ENCODE measurements around the gene GNA15.
A peak's percentile ranks its signal among the peaks of the same experiment; 100 is the strongest.
"Not testable (repeated sequence)": the region's sequence is repeated elsewhere in the genome, so short reads cannot be mapped to it uniquely, and the experiment has no call there.

Gene GNA15

GRCh38 chr19:3152419-3152780, 16.6 kb downstream of the GNA15 start:
- 90 to 96% methylated on average over 2 to 3 of the region's 3 CpGs for WGBS, 2 experiments (ENCODE audit: insufficient coverage in 2 of 2)
- Histone ChIP-seq H3K9me3 (ENCODE audit: control insufficient read depth, low read length) (no peaks in the 10 kb centered on the region), H3K4me3 (ENCODE audit: extremely low read depth, insufficient read depth, low read length, poor library complexity, severe bottlenecking) (no peak overlapping the region)

GRCh38 chr19:3153286-3154230, 17.7 kb downstream of the GNA15 start:
- 85 to 93% methylated on average over 3 of the region's 3 CpGs for WGBS, 2 experiments (ENCODE audit: insufficient coverage in 2 of 2)
- Histone ChIP-seq H3K27ac (ENCODE audit: low read depth, low read length, severe bottlenecking) (no peak overlapping the region), H3K9me3 (ENCODE audit: control insufficient read depth, low read length) (no peaks in the 10 kb centered on the region), H3K36me3 (ENCODE audit: control insufficient read depth, insufficient read depth, low read length) (no peaks in the 10 kb centered on the region), H3K4me1 (ENCODE audit: control insufficient read depth, insufficient read depth, low read length, poor library complexity, severe bottlenecking) (peaks cover 21% of the 10 kb centered on the region), H3K4me3 (ENCODE audit: extremely low read depth, insufficient read depth, low read length, poor library complexity, severe bottlenecking) (no peak overlapping the region)

More at GRCh38 chr19:3152419-3152780, 16.6 kb downstream of the GNA15 start:
- Histone ChIP-seq H3K27ac (ENCODE audit: low read depth, low read length, severe bottlenecking) (no peak overlapping the region), H3K4me1 (ENCODE audit: control insufficient read depth, insufficient read depth, low read length, poor library complexity, severe bottlenecking) (peaks cover 21% of the 10 kb centered on the region), H3K36me3 (ENCODE audit: control insufficient read depth, insufficient read depth, low read length) (no peaks in the 10 kb centered on the region)

GRCh38 chr19:3154447-3154846, 18.6 kb downstream of the GNA15 start:
- peak overlapping the region; percentile 90 for H3K27ac ChIP-seq (ENCODE audit: low read depth, low read length, severe bottlenecking)
- not testable (repeated sequence) for H3K9me3 ChIP-seq (ENCODE audit: control insufficient read depth, low read length); H3K4me3 ChIP-seq (ENCODE audit: extremely low read depth, insufficient read depth, low read length, poor library complexity, severe bottlenecking); H3K36me3 ChIP-seq (ENCODE audit: control insufficient read depth, insufficient read depth, low read length)
- 88 to 97% methylated on average over 3 of the region's 3 CpGs for WGBS, 2 experiments (ENCODE audit: insufficient coverage in 2 of 2)
- peaks cover 18% of the 10 kb centered on the region for H3K4me1 ChIP-seq (ENCODE audit: control insufficient read depth, insufficient read depth, low read length, poor library complexity, severe bottlenecking)

- Histone ChIP-seq H3K4me3 (ENCODE audit: extremely low read depth, insufficient read depth, low read length, poor library complexity, severe bottlenecking) (no peak overlapping the region), H3K4me1 (ENCODE audit: control insufficient read depth, insufficient read depth, low read length, poor library complexity, severe bottlenecking) (peaks cover 11% of the 10 kb centered on the region), H3K27ac (ENCODE audit: low read depth, low read length, severe bottlenecking) (peak overlapping the region; percentile 90), H3K36me3 (ENCODE audit: control insufficient read depth, insufficient read depth, low read length) (no peaks in the 10 kb centered on the region), H3K9me3 (ENCODE audit: control insufficient read depth, low read length) (peaks cover under 1% of the 10 kb centered on the region)
- WGBS, 2 experiments (ENCODE audit: insufficient coverage in 2 of 2): 60 to 66% methylated on average over 18 to 19 of the region's 21 CpGs
These were observed 19.3 kb downstream of the GNA15 start for GRCh38 chr19:3154957-3155736.

GRCh38 chr19:3157096-3157845, 21.4 kb downstream of the GNA15 start:
- Histone ChIP-seq H3K27ac (ENCODE audit: low read depth, low read length, severe bottlenecking) (no peak overlapping the region), H3K36me3 (ENCODE audit: control insufficient read depth, insufficient read depth, low read length) (no peaks in the 10 kb centered on the region), H3K9me3 (ENCODE audit: control insufficient read depth, low read length) (peaks cover 5% of the 10 kb centered on the region), H3K4me3 (ENCODE audit: extremely low read depth, insufficient read depth, low read length, poor library complexity, severe bottlenecking) (no peak overlapping the region), H3K4me1 (ENCODE audit: control insufficient read depth, insufficient read depth, low read length, poor library complexity, severe bottlenecking) (peaks cover 8% of the 10 kb centered on the region)
- WGBS, 2 experiments (ENCODE audit: insufficient coverage in 2 of 2): 89 to 91% methylated on average over 17 to 22 of the region's 23 CpGs

GRCh38 chr19:3159565-3159964, 23.7 kb downstream of the GNA15 start:
- Histone ChIP-seq H3K27ac (ENCODE audit: low read depth, low read length, severe bottlenecking) (no peak overlapping the region), H3K4me3 (ENCODE audit: extremely low read depth, insufficient read depth, low read length, poor library complexity, severe bottlenecking) (no peak overlapping the region), H3K4me1 (ENCODE audit: control insufficient read depth, insufficient read depth, low read length, poor library complexity, severe bottlenecking) (peaks cover 4% of the 10 kb centered on the region), H3K9me3 (ENCODE audit: control insufficient read depth, low read length) (peaks cover 5% of the 10 kb centered on the region), H3K36me3 (ENCODE audit: control insufficient read depth, insufficient read depth, low read length) (no peaks in the 10 kb centered on the region)
- WGBS, 2 experiments (ENCODE audit: insufficient coverage in 2 of 2): 73 to 76% methylated on average over 7 of the region's 8 CpGs

- Histone ChIP-seq H3K9me3 (ENCODE audit: control insufficient read depth, low read length) (peaks cover 5% of the 10 kb centered on the region), H3K27ac (ENCODE audit: low read depth, low read length, severe bottlenecking) (no peak overlapping the region)
- WGBS, 2 experiments (ENCODE audit: insufficient coverage in 2 of 2): 64 to 79% methylated on average over 3 of the region's 3 CpGs
These were observed 24.4 kb downstream of the GNA15 start for GRCh38 chr19:3160219-3160618.

GRCh38 chr19:3161453-3161852, 25.6 kb downstream of the GNA15 start:
- Histone ChIP-seq H3K9me3 (ENCODE audit: control insufficient read depth, low read length) (peaks cover 5% of the 10 kb centered on the region), H3K27ac (ENCODE audit: low read depth, low read length, severe bottlenecking) (no peak overlapping the region), H3K36me3 (ENCODE audit: control insufficient read depth, insufficient read depth, low read length) (no peaks in the 10 kb centered on the region), H3K4me3 (ENCODE audit: extremely low read depth, insufficient read depth, low read length, poor library complexity, severe bottlenecking) (no peak overlapping the region), H3K4me1 (ENCODE audit: control insufficient read depth, insufficient read depth, low read length, poor library complexity, severe bottlenecking) (no peaks in the 10 kb centered on the region)
- WGBS, 2 experiments (ENCODE audit: insufficient coverage in 2 of 2): 92 to 100% methylated on average over 1 to 2 of the region's 4 CpGs

More at GRCh38 chr19:3160219-3160618, 24.4 kb downstream of the GNA15 start:
- H3K4me3 ChIP-seq (ENCODE audit: extremely low read depth, insufficient read depth, low read length, poor library complexity, severe bottlenecking): no peak overlapping the region
- H3K4me1 ChIP-seq (ENCODE audit: control insufficient read depth, insufficient read depth, low read length, poor library complexity, severe bottlenecking): no peaks in the 10 kb centered on the region
- no peaks in the 10 kb centered on the region for H3K36me3 ChIP-seq (ENCODE audit: control insufficient read depth, insufficient read depth, low read length)

GRCh38 chr19:3162418-3163229, 26.8 kb downstream of the GNA15 start:
- Histone ChIP-seq H3K9me3 (ENCODE audit: control insufficient read depth, low read length) (peaks cover 5% of the 10 kb centered on the region), H3K36me3 (ENCODE audit: control insufficient read depth, insufficient read depth, low read length) (no peaks in the 10 kb centered on the region), H3K4me3 (ENCODE audit: extremely low read depth, insufficient read depth, low read length, poor library complexity, severe bottlenecking) (no peak overlapping the region), H3K27ac (ENCODE audit: low read depth, low read length, severe bottlenecking) (no peak overlapping the region), H3K4me1 (ENCODE audit: control insufficient read depth, insufficient read depth, low read length, poor library complexity, severe bottlenecking) (no peaks in the 10 kb centered on the region)
- WGBS, 2 experiments (ENCODE audit: insufficient coverage in 2 of 2): 76 to 78% methylated on average over 26 to 36 of the region's 38 CpGs
